Measurements from ENCODE around the gene DOCK2.
"Not testable (repeated sequence)": the region's sequence is repeated elsewhere in the genome, so short reads cannot be mapped to it uniquely, and the experiment has no call there.

The DOCK2 gene

GRCh38 chr5:169831331-169831730, 194.3 kb downstream of the DOCK2 start:
- no peaks in the 10 kb centered on the region for H3K36me3 ChIP-seq (ENCODE audit: control insufficient read depth in 2 of 2, insufficient read depth in 1 of 2, low read length in 2 of 2)

GRCh38 chr5:169832304-169832703, 195.2 kb downstream of the DOCK2 start:
- ChIA-PET CTCF (interaction anchor here (0.6 kb wide), 1 partner anchor 23 kb away, joined by 3 read pairs; no protein-coding TSS in a partner anchor), POLR2A (no interaction called here)
- Histone ChIP-seq H3K9me3 (ENCODE audit: control insufficient read depth, insufficient read depth, low read depth, low read length) (no peaks in the 10 kb centered on the region), H3K4me3 (ENCODE audit: low read depth, low read length) (no peak overlapping the region), H3K4me1 (ENCODE audit: control insufficient read depth, insufficient read depth, low read length) (no peaks in the 10 kb centered on the region), H3K36me3 (ENCODE audit: control insufficient read depth in 2 of 2, insufficient read depth in 1 of 2, low read length in 2 of 2) (no peaks in the 10 kb centered on the region), H3K27ac (ENCODE audit: extremely low read depth, low read depth, low read length) (no peak overlapping the region)
- no peak for TF ChIP-seq ZNF549 (tag by site-specific recombination; IDR thresholded peaks at IDR 0.05)
- TF ChIP-seq ZBTB8A (tag by site-specific recombination; IDR thresholded peaks at IDR 0.05): no peak
- no peak for TF ChIP-seq ZNF398 (tag by site-specific recombination; IDR thresholded peaks at IDR 0.05)
- TF ChIP-seq ZFP3 (tag by site-specific recombination; IDR thresholded peaks at IDR 0.05; ENCODE audit: low read depth): no peak
- TF ChIP-seq SP7 (tag by site-specific recombination; IDR thresholded peaks at IDR 0.05): no peak
- no peak for TF ChIP-seq ZFHX2 (tag by site-specific recombination; conservative IDR thresholded peaks at IDR 0.05)
- TF ChIP-seq, protein P1, sequence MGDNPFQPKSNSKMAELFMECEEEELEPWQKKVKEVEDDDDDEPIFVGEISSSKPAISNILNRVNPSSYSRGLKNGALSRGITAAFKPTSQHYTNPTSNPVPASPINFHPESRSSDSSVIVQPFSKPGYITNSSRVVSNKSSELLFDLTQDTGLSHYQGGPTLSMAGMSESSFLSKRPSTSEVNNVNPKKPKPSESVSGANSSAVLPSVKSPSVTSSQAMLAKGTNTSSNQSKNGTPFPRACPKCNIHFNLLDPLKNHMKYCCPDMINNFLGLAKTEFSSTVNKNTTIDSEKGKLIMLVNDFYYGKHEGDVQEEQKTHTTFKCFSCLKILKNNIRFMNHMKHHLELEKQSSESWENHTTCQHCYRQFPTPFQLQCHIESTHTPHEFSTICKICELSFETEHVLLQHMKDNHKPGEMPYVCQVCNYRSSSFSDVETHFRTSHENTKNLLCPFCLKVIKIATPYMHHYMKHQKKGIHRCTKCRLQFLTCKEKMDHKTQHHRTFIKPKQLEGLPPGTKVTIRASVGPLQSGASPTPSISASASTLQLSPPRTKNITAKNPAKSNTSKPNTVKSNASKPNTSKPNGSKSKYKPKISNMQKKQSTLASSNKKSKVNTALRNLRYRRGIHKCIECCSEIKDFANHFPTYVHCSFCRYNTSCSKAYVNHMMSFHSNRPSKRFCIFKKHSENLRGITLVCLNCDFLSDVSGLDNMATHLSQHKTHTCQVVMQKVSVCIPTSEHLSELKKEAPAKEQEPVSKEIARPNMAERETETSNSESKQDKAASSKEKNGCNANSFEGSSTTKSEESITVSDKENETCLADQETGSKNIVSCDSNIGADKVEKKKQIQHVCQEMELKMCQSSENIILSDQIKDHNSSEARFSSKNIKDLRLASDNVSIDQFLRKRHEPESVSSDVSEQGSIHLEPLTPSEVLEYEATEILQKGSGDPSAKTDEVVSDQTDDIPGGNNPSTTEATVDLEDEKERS (tag by site-specific recombination; IDR thresholded peaks at IDR 0.05): no peak
- no peak for TF ChIP-seq ZNF138 (tag by site-specific recombination; IDR thresholded peaks at IDR 0.05; ENCODE audit: borderline replicate concordance)
- TF ChIP-seq ZNF654 (tag by site-specific recombination; IDR thresholded peaks at IDR 0.05; ENCODE audit: low read depth): no peak

More at GRCh38 chr5:169831331-169831730, 194.3 kb downstream of the DOCK2 start:
- Histone ChIP-seq H3K27ac (ENCODE audit: extremely low read depth, low read depth, low read length) (no peak overlapping the region), H3K4me3 (ENCODE audit: low read depth, low read length) (no peak overlapping the region), H3K9me3 (ENCODE audit: control insufficient read depth, insufficient read depth, low read depth, low read length) (no peaks in the 10 kb centered on the region), H3K4me1 (ENCODE audit: control insufficient read depth, insufficient read depth, low read length) (no peaks in the 10 kb centered on the region)
- TF ChIP-seq, protein P2, sequence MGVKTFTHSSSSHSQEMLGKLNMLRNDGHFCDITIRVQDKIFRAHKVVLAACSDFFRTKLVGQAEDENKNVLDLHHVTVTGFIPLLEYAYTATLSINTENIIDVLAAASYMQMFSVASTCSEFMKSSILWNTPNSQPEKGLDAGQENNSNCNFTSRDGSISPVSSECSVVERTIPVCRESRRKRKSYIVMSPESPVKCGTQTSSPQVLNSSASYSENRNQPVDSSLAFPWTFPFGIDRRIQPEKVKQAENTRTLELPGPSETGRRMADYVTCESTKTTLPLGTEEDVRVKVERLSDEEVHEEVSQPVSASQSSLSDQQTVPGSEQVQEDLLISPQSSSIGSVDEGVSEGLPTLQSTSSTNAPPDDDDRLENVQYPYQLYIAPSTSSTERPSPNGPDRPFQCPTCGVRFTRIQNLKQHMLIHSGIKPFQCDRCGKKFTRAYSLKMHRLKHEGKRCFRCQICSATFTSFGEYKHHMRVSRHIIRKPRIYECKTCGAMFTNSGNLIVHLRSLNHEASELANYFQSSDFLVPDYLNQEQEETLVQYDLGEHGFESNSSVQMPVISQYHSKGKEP (tag by site-specific recombination; IDR thresholded peaks at IDR 0.05): 0 out of 2 replicates have a peak, but pooled peaks have one; percentile 28
- TF ChIP-seq ZNF768 (tag by site-specific recombination; IDR thresholded peaks at IDR 0.05) (no peak), ZNF155 (tag by site-specific recombination; IDR thresholded peaks at IDR 0.05) (no peak)
- POLR2A ChIA-PET: no interaction called here
- CTCF ChIA-PET: no interaction called here

DNA sequence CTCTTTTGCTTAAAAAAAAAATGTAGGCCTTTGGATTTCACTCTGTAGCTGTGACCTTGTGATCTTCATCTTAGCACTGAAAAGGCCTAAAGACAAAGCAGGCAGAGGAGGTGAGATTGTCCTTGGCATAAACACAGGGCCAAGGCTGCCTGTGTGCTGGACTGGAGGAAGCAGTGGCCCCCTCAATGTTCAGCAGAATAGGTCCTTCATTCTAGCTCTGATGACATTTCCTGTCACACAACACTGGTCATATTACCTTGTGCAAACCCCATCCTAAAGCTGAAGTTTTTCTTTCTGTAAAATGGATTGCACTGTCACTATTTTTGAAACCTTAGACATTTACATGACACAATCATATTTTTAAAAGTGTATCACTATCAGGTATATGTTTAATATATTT, 195.8 kb downstream of the DOCK2 start:
- Histone ChIP-seq H3K27ac (ENCODE audit: extremely low read depth, low read depth, low read length) (no peak overlapping the region), H3K9me3 (ENCODE audit: control insufficient read depth, insufficient read depth, low read depth, low read length) (no peaks in the 10 kb centered on the region), H3K36me3 (ENCODE audit: control insufficient read depth in 2 of 2, insufficient read depth in 1 of 2, low read length in 2 of 2) (no peaks in the 10 kb centered on the region), H3K4me1 (ENCODE audit: control insufficient read depth, insufficient read depth, low read length) (no peaks in the 10 kb centered on the region), H3K4me3 (ENCODE audit: low read depth, low read length) (no peak overlapping the region)
- TF ChIP-seq, protein P3, sequence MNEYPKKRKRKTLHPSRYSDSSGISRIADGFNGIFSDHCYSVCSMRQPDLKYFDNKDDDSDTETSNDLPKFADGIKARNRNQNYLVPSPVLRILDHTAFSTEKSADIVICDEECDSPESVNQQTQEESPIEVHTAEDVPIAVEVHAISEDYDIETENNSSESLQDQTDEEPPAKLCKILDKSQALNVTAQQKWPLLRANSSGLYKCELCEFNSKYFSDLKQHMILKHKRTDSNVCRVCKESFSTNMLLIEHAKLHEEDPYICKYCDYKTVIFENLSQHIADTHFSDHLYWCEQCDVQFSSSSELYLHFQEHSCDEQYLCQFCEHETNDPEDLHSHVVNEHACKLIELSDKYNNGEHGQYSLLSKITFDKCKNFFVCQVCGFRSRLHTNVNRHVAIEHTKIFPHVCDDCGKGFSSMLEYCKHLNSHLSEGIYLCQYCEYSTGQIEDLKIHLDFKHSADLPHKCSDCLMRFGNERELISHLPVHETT (tag by site-specific recombination; IDR thresholded peaks at IDR 0.05): no peak
- TF ChIP-seq ZNF404 (tag by site-specific recombination; IDR thresholded peaks at IDR 0.05) (no peak), ZNF324 (tag by site-specific recombination; IDR thresholded peaks at IDR 0.05) (no peak), ZNF600 (tag by site-specific recombination; IDR thresholded peaks at IDR 0.05) (no peak), ZNF10 (tag by site-specific recombination; IDR thresholded peaks at IDR 0.05) (no peak), ZNF175 (tag by site-specific recombination; IDR thresholded peaks at IDR 0.05) (no peak), ZNF529 (tag by site-specific recombination; IDR thresholded peaks at IDR 0.05; ENCODE audit: insufficient replicate concordance) (no peak), BCL11B (tag by site-specific recombination; IDR thresholded peaks at IDR 0.05; ENCODE audit: low read depth) (no peak), ZNF48 (tag by site-specific recombination; IDR thresholded peaks at IDR 0.05) (no peak)
- CTCF ChIA-PET: no interaction called here
- POLR2A ChIA-PET: no interaction called here

- H3K9me3 ChIP-seq (ENCODE audit: control insufficient read depth, insufficient read depth, low read depth, low read length); H3K27ac ChIP-seq (ENCODE audit: extremely low read depth, low read depth, low read length); H3K4me3 ChIP-seq (ENCODE audit: low read depth, low read length); H3K36me3 ChIP-seq (ENCODE audit: control insufficient read depth in 2 of 2, insufficient read depth in 1 of 2, low read length in 2 of 2); POLR2A ChIA-PET; H3K4me1 ChIP-seq (ENCODE audit: control insufficient read depth, insufficient read depth, low read length): not testable (repeated sequence)
- CTCF ChIA-PET: interaction anchor here (1.7 kb wide), 1 partner anchor 147 kb away, joined by 5 read pairs; the partner anchor contains the start of gene INSYN2B
Observed at GRCh38 chr5:169833681-169834292, 196.7 kb downstream of the DOCK2 start.

Data from HEK293 (cell line).